K562 (cell line): ENCODE results near the gene FUT4.

Experiments
- DPF2 ChIP-seq: fragments of 450-650 bp; IDR thresholded peaks from 2 replicates; pipeline ENCODE4 v1.6.1; 2016
- NFE2L1 ChIP-seq: fragments of 450-650 bp; IDR thresholded peaks from 2 replicates; pipeline ENCODE4 v1.6.1; 2016; ENCODE audit warnings: missing genetic modification characterization, low read depth, mild to moderate bottlenecking, missing compliant biosample characterization, moderate library complexity, borderline replicate concordance
- NR3C1 ChIP-seq: sonication (generic); formaldehyde crosslinking; IDR thresholded peaks from 2 replicates; pipeline ENCODE4 v1.8.1; 2022; ENCODE audit warnings: missing genetic modification reagents
- POLR2A ChIP-seq: fragments of 450-650 bp; conservative IDR thresholded peaks from 2 replicates; pipeline ENCODE4 v1.6.1; 2016
- RBM25 ChIP-seq: fragments of 200-400 bp; formaldehyde crosslinking; IDR thresholded peaks from 2 replicates; pipeline ENCODE4 v1.6.1; 2018; ENCODE audit warnings: low read length, low read depth, moderate library complexity; ENCODE audit not compliant: severe bottlenecking
- SREBF1 ChIP-seq: fragments of 150-350 bp; IDR thresholded peaks from 2 replicates; pipeline ENCODE4 v1.6.1; 2014; ENCODE audit warnings: antibody characterized with exemption, low read depth, low read length, borderline replicate concordance
- ZFP1 ChIP-seq: fragments of 450-650 bp; formaldehyde crosslinking; IDR thresholded peaks from 2 replicates; pipeline ENCODE4 v1.4.0; 2020; ENCODE audit warnings: mild to moderate bottlenecking, mixed read lengths
- ZNF133 ChIP-seq: fragments of 250-450 bp; sonication (Bioruptor Pico); IDR thresholded peaks from 2 replicates; pipeline ENCODE4 v1.4.0; 2020; ENCODE audit warnings: mild to moderate bottlenecking
- TF ChIP-seq, protein P1 (sequence below), 3 experiments: IDR thresholded peaks in 2 of 3; conservative IDR thresholded peaks in 1 of 3; 2 replicates each; pipeline ENCODE4 v1.5.1; 2011 to 2012; ENCODE audit warnings: low read length in 3 of 3, mild to moderate bottlenecking in 3 of 3, control low read depth in 2 of 3, improper control_type of control experiment in 1 of 3, inconsistent platforms in 1 of 3, low read depth in 1 of 3, mixed read lengths in 1 of 3, moderate library complexity in 1 of 3; ENCODE audit not compliant: insufficient read depth in 2 of 3
- TF ChIP-seq, protein P2 (sequence below), 2 experiments: fragments of 450-650 bp in 1 of 2; sonication (generic) in 1 of 2; formaldehyde crosslinking in 1 of 2; IDR thresholded peaks in 1 of 2; conservative IDR thresholded peaks in 1 of 2; 2 replicates each; pipeline versions ENCODE4 v1.6.1 to v1.8.1; 2016 to 2023; ENCODE audit warnings: mild to moderate bottlenecking in 2 of 2, moderate library complexity in 2 of 2, inconsistent platforms in 1 of 2, missing genetic modification reagents in 1 of 2
- TF ChIP-seq, protein P3 (sequence below), 2 experiments: fragments of 450-650 bp; formaldehyde crosslinking in 1 of 2; IDR thresholded peaks; 2 replicates each; pipeline versions ENCODE4 v1.4.0 to v1.6.1; 2014 to 2020; ENCODE audit warnings: mild to moderate bottlenecking in 2 of 2, borderline replicate concordance in 1 of 2, low read depth in 1 of 2
- TF ChIP-seq, protein P4 (sequence below): sonication (generic); formaldehyde crosslinking; IDR thresholded peaks from 2 replicates; pipeline ENCODE4 v1.5.0; 2020; ENCODE audit warnings: missing genetic modification reagents

DNA sequence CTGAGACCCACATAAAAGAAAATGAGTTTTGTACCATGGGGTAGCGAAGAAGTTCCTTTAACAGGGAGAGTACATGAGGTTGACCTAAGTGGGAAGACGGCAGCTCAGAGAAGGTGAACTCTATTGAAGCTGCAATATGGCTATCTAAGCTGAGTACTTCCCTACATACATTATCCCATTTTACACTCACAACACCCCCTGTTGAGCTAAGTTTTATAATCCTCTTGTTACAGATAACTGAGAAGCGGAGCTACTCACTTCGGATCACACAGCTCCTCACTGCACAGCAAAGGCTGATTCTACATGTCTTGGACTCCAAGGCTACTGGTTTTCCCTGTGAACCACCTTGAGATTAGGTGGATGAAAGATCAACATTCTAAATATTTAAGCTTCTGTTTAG is 15.2 kb downstream of the FUT4 start:
- TF ChIP-seq ZFP1 (CRISPR knock-in tag), result no peak
- no peak for TF ChIP-seq RBM25
- TF ChIP-seq DPF2, result no peak
- TF ChIP-seq, protein P1, sequence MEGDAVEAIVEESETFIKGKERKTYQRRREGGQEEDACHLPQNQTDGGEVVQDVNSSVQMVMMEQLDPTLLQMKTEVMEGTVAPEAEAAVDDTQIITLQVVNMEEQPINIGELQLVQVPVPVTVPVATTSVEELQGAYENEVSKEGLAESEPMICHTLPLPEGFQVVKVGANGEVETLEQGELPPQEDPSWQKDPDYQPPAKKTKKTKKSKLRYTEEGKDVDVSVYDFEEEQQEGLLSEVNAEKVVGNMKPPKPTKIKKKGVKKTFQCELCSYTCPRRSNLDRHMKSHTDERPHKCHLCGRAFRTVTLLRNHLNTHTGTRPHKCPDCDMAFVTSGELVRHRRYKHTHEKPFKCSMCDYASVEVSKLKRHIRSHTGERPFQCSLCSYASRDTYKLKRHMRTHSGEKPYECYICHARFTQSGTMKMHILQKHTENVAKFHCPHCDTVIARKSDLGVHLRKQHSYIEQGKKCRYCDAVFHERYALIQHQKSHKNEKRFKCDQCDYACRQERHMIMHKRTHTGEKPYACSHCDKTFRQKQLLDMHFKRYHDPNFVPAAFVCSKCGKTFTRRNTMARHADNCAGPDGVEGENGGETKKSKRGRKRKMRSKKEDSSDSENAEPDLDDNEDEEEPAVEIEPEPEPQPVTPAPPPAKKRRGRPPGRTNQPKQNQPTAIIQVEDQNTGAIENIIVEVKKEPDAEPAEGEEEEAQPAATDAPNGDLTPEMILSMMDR (IDR thresholded peaks at IDR 0.05 in 2 of 3, conservative IDR thresholded peaks at IDR 0.05 in 1 of 3; ENCODE audit: insufficient read depth in 2 of 3, low read depth in 1 of 3, low read length in 3 of 3), result no peak
- TF ChIP-seq, protein P2, sequence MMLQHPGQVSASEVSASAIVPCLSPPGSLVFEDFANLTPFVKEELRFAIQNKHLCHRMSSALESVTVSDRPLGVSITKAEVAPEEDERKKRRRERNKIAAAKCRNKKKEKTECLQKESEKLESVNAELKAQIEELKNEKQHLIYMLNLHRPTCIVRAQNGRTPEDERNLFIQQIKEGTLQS (IDR thresholded peaks at IDR 0.05), result no peak
- TF ChIP-seq, protein P2 (CRISPR knock-in tag; conservative IDR thresholded peaks at IDR 0.05), result no peak
- TF ChIP-seq NFE2L1, result no peak
- TF ChIP-seq, protein P3, sequence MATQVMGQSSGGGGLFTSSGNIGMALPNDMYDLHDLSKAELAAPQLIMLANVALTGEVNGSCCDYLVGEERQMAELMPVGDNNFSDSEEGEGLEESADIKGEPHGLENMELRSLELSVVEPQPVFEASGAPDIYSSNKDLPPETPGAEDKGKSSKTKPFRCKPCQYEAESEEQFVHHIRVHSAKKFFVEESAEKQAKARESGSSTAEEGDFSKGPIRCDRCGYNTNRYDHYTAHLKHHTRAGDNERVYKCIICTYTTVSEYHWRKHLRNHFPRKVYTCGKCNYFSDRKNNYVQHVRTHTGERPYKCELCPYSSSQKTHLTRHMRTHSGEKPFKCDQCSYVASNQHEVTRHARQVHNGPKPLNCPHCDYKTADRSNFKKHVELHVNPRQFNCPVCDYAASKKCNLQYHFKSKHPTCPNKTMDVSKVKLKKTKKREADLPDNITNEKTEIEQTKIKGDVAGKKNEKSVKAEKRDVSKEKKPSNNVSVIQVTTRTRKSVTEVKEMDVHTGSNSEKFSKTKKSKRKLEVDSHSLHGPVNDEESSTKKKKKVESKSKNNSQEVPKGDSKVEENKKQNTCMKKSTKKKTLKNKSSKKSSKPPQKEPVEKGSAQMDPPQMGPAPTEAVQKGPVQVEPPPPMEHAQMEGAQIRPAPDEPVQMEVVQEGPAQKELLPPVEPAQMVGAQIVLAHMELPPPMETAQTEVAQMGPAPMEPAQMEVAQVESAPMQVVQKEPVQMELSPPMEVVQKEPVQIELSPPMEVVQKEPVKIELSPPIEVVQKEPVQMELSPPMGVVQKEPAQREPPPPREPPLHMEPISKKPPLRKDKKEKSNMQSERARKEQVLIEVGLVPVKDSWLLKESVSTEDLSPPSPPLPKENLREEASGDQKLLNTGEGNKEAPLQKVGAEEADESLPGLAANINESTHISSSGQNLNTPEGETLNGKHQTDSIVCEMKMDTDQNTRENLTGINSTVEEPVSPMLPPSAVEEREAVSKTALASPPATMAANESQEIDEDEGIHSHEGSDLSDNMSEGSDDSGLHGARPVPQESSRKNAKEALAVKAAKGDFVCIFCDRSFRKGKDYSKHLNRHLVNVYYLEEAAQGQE (IDR thresholded peaks at IDR 0.05; ENCODE audit: borderline replicate concordance), result no peak
- TF ChIP-seq, protein P3 (CRISPR knock-in tag; IDR thresholded peaks at IDR 0.05; ENCODE audit: low read depth), result no peak
- no peak for TF ChIP-seq ZNF133 (CRISPR knock-in tag)
- no peak for TF ChIP-seq NR3C1 (CRISPR knock-in tag)
- TF ChIP-seq, protein P4, sequence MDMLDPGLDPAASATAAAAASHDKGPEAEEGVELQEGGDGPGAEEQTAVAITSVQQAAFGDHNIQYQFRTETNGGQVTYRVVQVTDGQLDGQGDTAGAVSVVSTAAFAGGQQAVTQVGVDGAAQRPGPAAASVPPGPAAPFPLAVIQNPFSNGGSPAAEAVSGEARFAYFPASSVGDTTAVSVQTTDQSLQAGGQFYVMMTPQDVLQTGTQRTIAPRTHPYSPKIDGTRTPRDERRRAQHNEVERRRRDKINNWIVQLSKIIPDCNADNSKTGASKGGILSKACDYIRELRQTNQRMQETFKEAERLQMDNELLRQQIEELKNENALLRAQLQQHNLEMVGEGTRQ, result no peak
- no peak for TF ChIP-seq SREBF1
- no peak for TF ChIP-seq POLR2A
